GM12874 (cell line): ENCODE results near the gene ATP1A2.

Experiments
- CTCF ChIP-seq: IDR thresholded peaks from 2 replicates; pipeline ENCODE4 v1.5.1; 2011; ENCODE audit warnings: low read depth, mild to moderate bottlenecking, control low read depth, low read length, moderate library complexity; ENCODE audit not compliant: insufficient read depth

ATP1A2 gene

GRCh38 chr1:160148121-160148520 is 32.6 kb downstream of the ATP1A2 start:
- no peak for TF ChIP-seq CTCF

GRCh38 chr1:160149233-160149632 is 33.7 kb downstream of the ATP1A2 start:
- TF ChIP-seq CTCF = no peak

- no peak for TF ChIP-seq CTCF
Observed at GRCh38 chr1:160149716-160150115, 34.2 kb downstream of the ATP1A2 start.

GRCh38 chr1:160151303-160151702 is 35.7 kb downstream of the ATP1A2 start, which contains the start of gene ATP1A4:
Gene ATP1A4 (plus strand): TSS chr1:160151603. CDS start chr1:160152041, 438 bp downstream.
- TF ChIP-seq CTCF = no peak

DNA sequence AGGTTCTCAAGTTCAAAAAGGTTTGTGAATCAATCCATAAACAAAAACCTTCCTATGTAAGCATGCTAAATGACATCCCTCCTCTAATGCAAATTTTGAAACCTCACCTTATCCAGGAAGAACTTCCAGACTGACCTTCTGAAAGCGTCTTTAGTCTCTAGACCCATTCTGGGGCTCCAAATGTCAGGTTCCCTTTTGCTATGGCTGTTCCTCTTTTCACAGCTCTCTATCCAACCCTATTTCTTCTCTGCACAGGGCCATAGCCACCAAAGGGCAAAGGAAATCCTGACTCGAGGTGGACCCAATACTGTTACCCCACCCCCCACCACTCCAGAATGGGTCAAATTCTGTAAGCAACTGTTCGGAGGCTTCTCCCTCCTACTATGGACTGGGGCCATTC is 39.2 kb downstream of the ATP1A2 start:
- no peak for TF ChIP-seq CTCF

DNA sequence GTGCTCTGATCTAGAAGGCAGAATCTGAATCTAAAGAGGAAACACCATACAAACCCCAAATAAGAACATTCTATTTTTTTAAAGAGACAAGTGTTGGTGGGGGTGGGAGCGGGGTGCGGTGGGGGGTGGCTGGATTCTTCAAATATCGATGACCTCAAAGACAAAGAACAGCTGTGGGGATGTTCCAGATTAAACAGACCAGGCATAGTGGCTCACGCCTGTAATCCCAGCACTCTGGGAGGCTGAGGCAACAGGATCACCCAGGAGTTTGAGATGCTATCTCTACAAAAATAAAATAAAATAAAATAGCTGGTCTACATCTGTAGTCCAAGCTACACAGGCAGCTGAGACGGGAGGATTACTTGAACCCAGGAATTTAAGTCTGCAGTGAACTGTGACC is 40.8 kb downstream of the ATP1A2 start:
- no peak for TF ChIP-seq CTCF

DNA sequence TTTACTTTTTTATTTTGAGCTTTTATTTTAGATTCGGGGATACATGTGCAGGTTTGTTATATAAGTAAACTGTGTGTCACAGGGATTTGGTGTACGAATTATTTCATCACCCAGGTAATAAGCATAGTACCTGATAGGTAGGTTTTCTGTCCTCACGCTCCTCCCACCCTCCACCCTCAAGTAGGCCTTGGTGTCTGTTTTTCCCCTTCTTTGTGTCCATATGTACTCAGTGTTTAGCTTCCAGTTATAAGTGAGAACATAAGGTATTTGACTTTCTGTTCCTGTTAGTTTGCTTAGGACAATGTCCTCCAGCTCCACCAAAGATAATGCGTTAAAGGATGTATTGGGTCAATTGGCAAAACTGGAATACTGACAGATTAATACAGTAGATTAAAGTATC is 41.6 kb downstream of the ATP1A2 start:
- TF ChIP-seq CTCF = no peak

- no peak for TF ChIP-seq CTCF
Observed at GRCh38 chr1:160158031-160158430, 42.5 kb downstream of the ATP1A2 start.
